Neural cell (in vitro differentiated cells): ENCODE results near the gene GPX6. TPM values are rescaled to one million over a fixed set of nuclear protein-coding genes. Genes with fewer than 3 reads are reported as not detected.

Experiments
- H2AFZ ChIP-seq: fragments of 200-600, 300-800 bp; sonication (generic), shearing (Covaris generic); 2 replicates; pipeline ENCODE4 v1.6.0; 2014; ENCODE audit warnings: low read depth, mild to moderate bottlenecking, antibody characterized with exemption, low read length, moderate library complexity
- H3F3A ChIP-seq: fragments of 200-600 bp; shearing (Covaris generic); 2 replicates; pipeline ENCODE4 v1.6.1; 2016; ENCODE audit warnings: mild to moderate bottlenecking, moderate library complexity, mixed read lengths, antibody characterized with exemption, low read length; ENCODE audit not compliant: insufficient read depth, poor library complexity, severe bottlenecking
- H3K27ac ChIP-seq: fragments of 200-600, 300-800 bp; sonication (generic), shearing (Covaris generic); 2 replicates; pipeline ENCODE4 v1.5.1; 2014; ENCODE audit warnings: mild to moderate bottlenecking, low read length, moderate library complexity
- H3K27me3 ChIP-seq: fragments of 300-800, 200-600 bp; sonication (generic), shearing (Covaris generic); 2 replicates; pipeline ENCODE4 v1.6.0; 2014; ENCODE audit warnings: mild to moderate bottlenecking, low read depth, low read length, moderate library complexity; ENCODE audit not compliant: insufficient read depth
- H3K36me3 ChIP-seq: fragments of 300-800, 200-600 bp; sonication (generic), shearing (Covaris generic); 2 replicates; pipeline ENCODE4 v1.5.1; 2014; ENCODE audit warnings: mild to moderate bottlenecking, antibody characterized with exemption, low read length, moderate library complexity; ENCODE audit not compliant: insufficient read depth
- H3K4me2 ChIP-seq: fragments of 300-800, 200-600 bp; sonication (generic), shearing (Covaris generic); 2 replicates; pipeline ENCODE4 v1.6.0; 2014; ENCODE audit warnings: mild to moderate bottlenecking, low read length
- H3K4me3 ChIP-seq: fragments of 300-800, 200-600 bp; sonication (generic), shearing (Covaris generic); 2 replicates; pipeline ENCODE4 v1.5.1; 2014; ENCODE audit warnings: mild to moderate bottlenecking, low read length, moderate library complexity
- H3K79me2 ChIP-seq: fragments of 200-600 bp; shearing (Covaris generic); replicated peaks from 2 replicates; pipeline ENCODE4 v1.6.0; 2014; ENCODE audit warnings: mild to moderate bottlenecking, low read length, moderate library complexity; ENCODE audit not compliant: insufficient read depth
- H3K9ac ChIP-seq: fragments of 300-800, 200-600 bp; sonication (generic), shearing (Covaris generic); 2 replicates; pipeline ENCODE4 v1.6.1; 2016; ENCODE audit warnings: mild to moderate bottlenecking, low read length, mixed read lengths
- H3K9me2 ChIP-seq: fragments of 200-600 bp; shearing (Covaris generic); 2 replicates; pipeline ENCODE4 v1.6.1; 2016; ENCODE audit warnings: mild to moderate bottlenecking, low read length, mixed read lengths; ENCODE audit not compliant: insufficient read depth
- H3K9me3 ChIP-seq: fragments of 200-600, 300-800 bp; sonication (generic), shearing (Covaris generic); 2 replicates; pipeline ENCODE4 v1.6.1; 2016; ENCODE audit warnings: mild to moderate bottlenecking, mixed run types, low read length, moderate library complexity, mixed read lengths
- H4K20me1 ChIP-seq: fragments of 200-600 bp; shearing (Covaris generic); 2 replicates; pipeline ENCODE4 v1.6.1; 2016; ENCODE audit warnings: mild to moderate bottlenecking, mixed run types; ENCODE audit not compliant: insufficient read depth
- EP300 ChIP-seq: fragments of 450-650 bp; conservative IDR thresholded peaks from 2 replicates; pipeline ENCODE4 v1.6.1; 2014; ENCODE audit warnings: antibody characterized with exemption, mild to moderate bottlenecking, moderate library complexity; ENCODE audit not compliant: poor library complexity, severe bottlenecking
- EZH2 ChIP-seq: fragments of 200-600, 300-800 bp; shearing (Covaris generic), sonication (generic); IDR thresholded peaks from 2 replicates; pipeline ENCODE4 v1.6.1; 2014; ENCODE audit warnings: antibody characterized with exemption, low read length, borderline replicate concordance, mild to moderate bottlenecking; ENCODE audit not compliant: insufficient read depth, poor library complexity, severe bottlenecking
- MXI1 ChIP-seq: fragments of 450-650 bp; conservative IDR thresholded peaks from 2 replicates; pipeline ENCODE4 v1.6.1; 2014; ENCODE audit warnings: antibody characterized with exemption, mild to moderate bottlenecking; ENCODE audit not compliant: poor library complexity, severe bottlenecking
- POLR2AphosphoS5 ChIP-seq: IDR thresholded peaks from 2 replicates; pipeline ENCODE4 v1.6.1; 2012
- RAD21 ChIP-seq: fragments of 450-650 bp; conservative IDR thresholded peaks from 2 replicates; pipeline ENCODE4 v1.6.1; 2014; ENCODE audit warnings: antibody characterized with exemption, mild to moderate bottlenecking, moderate library complexity
- SMC3 ChIP-seq: fragments of 450-650 bp; conservative IDR thresholded peaks from 2 replicates; pipeline ENCODE4 v1.6.1; 2014; ENCODE audit warnings: antibody characterized with exemption, mild to moderate bottlenecking, moderate library complexity; ENCODE audit not compliant: poor library complexity
- TAF1 ChIP-seq: IDR thresholded peaks from 2 replicates; pipeline ENCODE4 v1.6.1; 2012; ENCODE audit warnings: low read depth
- polyA plus RNA-seq: library from polyadenylated mRNA; depleted of rRNA; stranded (reverse); fragments of >200 nt; gene quantifications from 2 replicates; pipeline ENCODE4 v1.2.3, GENCODE V29; 2014
- TF ChIP-seq, protein P1 (sequence below): IDR thresholded peaks from 2 replicates; pipeline ENCODE4 v1.6.1; 2012; ENCODE audit warnings: borderline replicate concordance
- TF ChIP-seq, protein P2 (sequence below): fragments of 450-650 bp; IDR thresholded peaks from 2 replicates; pipeline ENCODE4 v1.5.1; 2014; ENCODE audit warnings: antibody characterized with exemption, mild to moderate bottlenecking, moderate library complexity; ENCODE audit not compliant: poor library complexity, severe bottlenecking

Gene GPX6
- polyA plus RNA-seq, 1 donor from 2014 or later: not detected

DNA sequence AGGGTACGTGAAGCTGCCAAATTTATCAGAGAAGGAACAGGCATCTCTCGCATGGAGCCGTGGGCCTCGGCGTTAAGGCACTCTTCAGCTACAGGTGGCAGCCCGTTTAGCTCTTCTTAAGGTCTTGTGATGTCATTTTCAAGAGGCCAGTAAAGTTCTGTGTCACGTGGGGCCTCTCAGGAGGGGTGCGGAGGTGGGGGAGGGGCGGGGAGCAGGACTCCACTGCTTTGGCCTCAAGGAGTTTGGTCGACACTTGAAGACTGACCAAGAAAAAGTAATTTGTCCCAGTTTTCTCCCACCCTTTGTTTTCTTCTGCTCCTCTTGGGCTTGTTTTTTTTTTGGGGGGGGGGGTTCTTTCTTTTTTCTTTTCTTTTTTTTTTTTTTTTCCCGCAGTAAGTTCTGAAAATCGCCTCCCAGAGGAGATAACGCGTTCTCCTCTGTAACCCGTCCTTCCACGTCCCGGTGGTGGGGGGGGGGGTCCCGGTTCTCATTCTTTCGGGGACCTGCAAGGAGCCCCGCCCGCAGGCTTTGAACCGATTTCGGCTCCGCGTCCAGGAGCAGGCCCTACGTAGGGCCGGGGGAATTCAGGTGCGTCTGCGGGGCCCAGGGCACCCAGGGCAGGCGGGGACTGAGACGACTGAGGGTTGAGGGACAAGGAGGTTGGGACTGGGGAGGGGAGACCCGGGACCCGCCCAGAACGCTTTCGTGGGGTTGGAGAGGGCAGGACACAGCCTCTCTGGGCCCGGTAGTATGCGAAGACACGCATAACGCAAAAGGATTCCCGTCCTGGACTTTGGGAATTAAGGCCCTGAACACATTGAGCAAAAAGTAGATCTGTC is 26.0 kb downstream of the GPX6 start:
- peaks cover 16% of the 10 kb centered on the region for H3K27me3 ChIP-seq
- no peaks in the 10 kb centered on the region for H3K9me3 ChIP-seq
- H3K9ac ChIP-seq: no peak overlapping the region
- no peak overlapping the region for H2AFZ ChIP-seq
- TF ChIP-seq, protein P1, sequence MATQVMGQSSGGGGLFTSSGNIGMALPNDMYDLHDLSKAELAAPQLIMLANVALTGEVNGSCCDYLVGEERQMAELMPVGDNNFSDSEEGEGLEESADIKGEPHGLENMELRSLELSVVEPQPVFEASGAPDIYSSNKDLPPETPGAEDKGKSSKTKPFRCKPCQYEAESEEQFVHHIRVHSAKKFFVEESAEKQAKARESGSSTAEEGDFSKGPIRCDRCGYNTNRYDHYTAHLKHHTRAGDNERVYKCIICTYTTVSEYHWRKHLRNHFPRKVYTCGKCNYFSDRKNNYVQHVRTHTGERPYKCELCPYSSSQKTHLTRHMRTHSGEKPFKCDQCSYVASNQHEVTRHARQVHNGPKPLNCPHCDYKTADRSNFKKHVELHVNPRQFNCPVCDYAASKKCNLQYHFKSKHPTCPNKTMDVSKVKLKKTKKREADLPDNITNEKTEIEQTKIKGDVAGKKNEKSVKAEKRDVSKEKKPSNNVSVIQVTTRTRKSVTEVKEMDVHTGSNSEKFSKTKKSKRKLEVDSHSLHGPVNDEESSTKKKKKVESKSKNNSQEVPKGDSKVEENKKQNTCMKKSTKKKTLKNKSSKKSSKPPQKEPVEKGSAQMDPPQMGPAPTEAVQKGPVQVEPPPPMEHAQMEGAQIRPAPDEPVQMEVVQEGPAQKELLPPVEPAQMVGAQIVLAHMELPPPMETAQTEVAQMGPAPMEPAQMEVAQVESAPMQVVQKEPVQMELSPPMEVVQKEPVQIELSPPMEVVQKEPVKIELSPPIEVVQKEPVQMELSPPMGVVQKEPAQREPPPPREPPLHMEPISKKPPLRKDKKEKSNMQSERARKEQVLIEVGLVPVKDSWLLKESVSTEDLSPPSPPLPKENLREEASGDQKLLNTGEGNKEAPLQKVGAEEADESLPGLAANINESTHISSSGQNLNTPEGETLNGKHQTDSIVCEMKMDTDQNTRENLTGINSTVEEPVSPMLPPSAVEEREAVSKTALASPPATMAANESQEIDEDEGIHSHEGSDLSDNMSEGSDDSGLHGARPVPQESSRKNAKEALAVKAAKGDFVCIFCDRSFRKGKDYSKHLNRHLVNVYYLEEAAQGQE: no peak
- TF ChIP-seq, protein P2, sequence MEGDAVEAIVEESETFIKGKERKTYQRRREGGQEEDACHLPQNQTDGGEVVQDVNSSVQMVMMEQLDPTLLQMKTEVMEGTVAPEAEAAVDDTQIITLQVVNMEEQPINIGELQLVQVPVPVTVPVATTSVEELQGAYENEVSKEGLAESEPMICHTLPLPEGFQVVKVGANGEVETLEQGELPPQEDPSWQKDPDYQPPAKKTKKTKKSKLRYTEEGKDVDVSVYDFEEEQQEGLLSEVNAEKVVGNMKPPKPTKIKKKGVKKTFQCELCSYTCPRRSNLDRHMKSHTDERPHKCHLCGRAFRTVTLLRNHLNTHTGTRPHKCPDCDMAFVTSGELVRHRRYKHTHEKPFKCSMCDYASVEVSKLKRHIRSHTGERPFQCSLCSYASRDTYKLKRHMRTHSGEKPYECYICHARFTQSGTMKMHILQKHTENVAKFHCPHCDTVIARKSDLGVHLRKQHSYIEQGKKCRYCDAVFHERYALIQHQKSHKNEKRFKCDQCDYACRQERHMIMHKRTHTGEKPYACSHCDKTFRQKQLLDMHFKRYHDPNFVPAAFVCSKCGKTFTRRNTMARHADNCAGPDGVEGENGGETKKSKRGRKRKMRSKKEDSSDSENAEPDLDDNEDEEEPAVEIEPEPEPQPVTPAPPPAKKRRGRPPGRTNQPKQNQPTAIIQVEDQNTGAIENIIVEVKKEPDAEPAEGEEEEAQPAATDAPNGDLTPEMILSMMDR: no peak
- TF ChIP-seq MXI1 (no peak), EZH2 (no peak), RAD21 (no peak), POLR2AphosphoS5 (no peak), SMC3 (no peak), EP300 (no peak), TAF1 (no peak)
- H3F3A ChIP-seq: no peaks in the 10 kb centered on the region
- no peak overlapping the region for H3K27ac ChIP-seq
- H4K20me1 ChIP-seq: no peaks in the 10 kb centered on the region
- no peak overlapping the region for H3K4me3 ChIP-seq
- no peak overlapping the region for H3K4me2 ChIP-seq
- no peaks in the 10 kb centered on the region for H3K9me2 ChIP-seq
- H3K79me2 ChIP-seq: no peaks in the 10 kb centered on the region
- no peaks in the 10 kb centered on the region for H3K36me3 ChIP-seq

DNA sequence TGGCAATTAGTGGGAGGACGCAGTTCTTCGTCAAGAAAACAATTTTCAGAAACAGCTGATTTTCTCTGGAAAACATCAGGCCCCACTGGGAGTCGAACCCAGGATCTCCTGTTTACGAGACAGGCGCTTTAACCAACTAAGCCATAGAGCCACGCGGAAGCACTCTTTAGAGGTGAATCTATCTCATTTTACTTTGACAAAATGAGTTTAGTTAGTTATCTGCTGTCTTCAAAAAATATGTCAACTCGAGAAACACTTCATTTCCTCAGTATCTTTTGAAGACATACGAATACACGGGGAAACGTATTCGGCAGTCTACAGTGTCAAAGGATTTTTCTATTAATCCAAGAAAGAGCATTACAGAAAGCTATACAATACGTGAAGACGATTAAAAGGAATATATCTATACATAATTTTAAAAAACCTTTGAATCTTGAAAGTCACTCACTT is 26.7 kb downstream of the GPX6 start:
- TF ChIP-seq EZH2 (no peak), POLR2AphosphoS5 (no peak), RAD21 (no peak), SMC3 (no peak), TAF1 (no peak), MXI1 (no peak), EP300 (no peak)
- TF ChIP-seq, protein P2: no peak
- TF ChIP-seq, protein P1: no peak
- Histone ChIP-seq H3K36me3 (no peaks in the 10 kb centered on the region), H4K20me1 (no peaks in the 10 kb centered on the region), H3K27me3 (peaks cover 16% of the 10 kb centered on the region), H3K9me2 (no peaks in the 10 kb centered on the region), H3K4me3 (no peak overlapping the region), H2AFZ (no peak overlapping the region), H3K4me2 (no peak overlapping the region), H3K9me3 (no peaks in the 10 kb centered on the region), H3K79me2 (no peaks in the 10 kb centered on the region), H3F3A (no peaks in the 10 kb centered on the region), H3K9ac (no peak overlapping the region), H3K27ac (no peak overlapping the region)
